Sigmoid colon (tissue), 7 donors: ENCODE data around the gene EDEM1. TPM values are rescaled to one million over a fixed set of nuclear protein-coding genes. Genes with fewer than 3 reads are reported as not detected.
"Not testable (repeated sequence)": the region's sequence is repeated elsewhere in the genome, so short reads cannot be mapped to it uniquely, and the experiment has no call there.

Experiments used
- DNase-seq: peaks from one replicate; pipeline ENCODE4 v3.0.0-alpha.2; 2019
- H3K27ac ChIP-seq, 4 donors: fragments of 200-600 bp; sonication (generic); one replicate each; pipeline ENCODE4 v1.5.1; 2016 to 2019; ENCODE audit warnings: mild to moderate bottlenecking in 1 of 4
- H3K27me3 ChIP-seq, 3 donors: fragments of 200-600 bp; sonication (generic); one replicate each; pipeline ENCODE4 v1.5.1; 2019; ENCODE audit warnings: mild to moderate bottlenecking in 1 of 3
- H3K36me3 ChIP-seq, 4 donors: fragments of 200-600 bp; sonication (generic); one replicate each; pipeline ENCODE4 v1.5.1; 2016 to 2019
- H3K4me1 ChIP-seq, 4 donors: fragments of 200-600 bp; sonication (generic); one replicate each; pipeline ENCODE4 v1.5.1; 2017 to 2019
- H3K4me3 ChIP-seq, 4 donors: fragments of 200-600 bp; sonication (generic); one replicate each; pipeline ENCODE4 v1.5.1; 2017 to 2019; ENCODE audit warnings: mild to moderate bottlenecking in 2 of 4, moderate library complexity in 1 of 4
- H3K9me3 ChIP-seq, 4 donors: fragments of 200-600 bp in 3 of 4; sonication (generic) in 3 of 4; one replicate each; pipeline versions ENCODE4 v1.5.1 to v1.6.1; 2013 to 2019
- CTCF ChIP-seq, 4 experiments: fragments of 450-650 bp in 3 of 4; fragments of 200-600 bp in 1 of 4; IDR thresholded peaks; one replicate each; pipeline ENCODE4 v1.5.1; 2016 to 2019; ENCODE audit warnings: antibody characterized with exemption in 4 of 4, mild to moderate bottlenecking in 3 of 4, moderate library complexity in 2 of 4
- EP300 ChIP-seq, 4 donors: sonication (generic); formaldehyde crosslinking; IDR thresholded peaks; one replicate each; pipeline ENCODE4 v1.6.1; 2017; ENCODE audit warnings: antibody characterized with exemption in 4 of 4
- POLR2A ChIP-seq, 2 donors: fragments of 450-650 bp; IDR thresholded peaks; one replicate each; pipeline ENCODE4 v1.6.1; 2016; ENCODE audit warnings: antibody characterized with exemption in 2 of 2, mild to moderate bottlenecking in 2 of 2, moderate library complexity in 2 of 2
- POLR2AphosphoS5 ChIP-seq, 4 donors: sonication (generic); formaldehyde crosslinking; IDR thresholded peaks; one replicate each; pipeline ENCODE4 v1.6.1; 2017; ENCODE audit warnings: antibody characterized with exemption in 4 of 4
- WGBS, 2 donors: extraction: QIAGEN DNeasy Blood & Tissue Kit; methylation state at CpG; one replicate each; pipeline ENCODE4 v1.1.7; 2013; 5-methylcytosine and 5-hydroxymethylcytosine counted together
- intact Hi-C: fragments of 100-400 bp; cut with DNase I; formaldehyde crosslinking; loops from one replicate; pipeline ENCODE4 v1.15.1; 2023
- polyA plus RNA-seq, 3 donors: library from polyadenylated mRNA; stranded (reverse); fragments of 200-250 nt; gene quantifications; one replicate each; pipeline ENCODE4 v1.2.3, GENCODE V29; 2013
- total RNA-seq, 4 donors: library from RNA; depleted of rRNA; stranded (reverse); fragments of >200 nt; gene quantifications; one replicate each; pipeline ENCODE4 v1.1.0, GENCODE V29; 2016
- donor health status: healthy with polysubstance abuse.
- donor health status: Bipolar disorder and iron deficiency.
- donor health status: healthy.

Gene EDEM1
- total and polyA plus RNA-seq, 7 donors: 3.6 to 23.8 (median 18.1) TPM

DNA sequence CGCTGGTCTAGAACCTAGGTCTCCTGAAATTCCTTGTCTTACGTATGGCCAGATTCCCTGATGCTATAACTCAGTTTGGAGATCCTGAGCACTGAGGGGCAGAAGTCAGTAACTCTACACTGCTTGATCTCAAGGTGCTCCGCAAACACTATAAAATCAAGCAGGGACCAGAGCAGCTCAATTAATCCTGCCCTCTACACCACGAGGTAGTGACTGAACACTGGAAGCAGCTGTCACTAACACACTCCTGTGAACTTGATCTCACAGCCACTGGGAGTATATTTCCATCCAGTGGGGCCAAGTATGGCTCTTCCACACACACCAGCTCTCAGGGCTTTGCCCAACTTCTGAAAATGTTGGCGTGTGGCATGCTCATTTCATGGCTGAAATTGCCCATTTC, 51.0 kb downstream of the EDEM1 start:
- no peaks in the 10 kb centered on the region for H3K9me3 ChIP-seq
- no peak for TF ChIP-seq POLR2A (IDR thresholded peaks at IDR 0.05)
- no peak for TF ChIP-seq POLR2AphosphoS5 (IDR thresholded peaks at IDR 0.05)
- no peak for TF ChIP-seq EP300 (IDR thresholded peaks at IDR 0.05)
- no peak for TF ChIP-seq CTCF (IDR thresholded peaks at IDR 0.05)
- WGBS, 2 donors: 64 to 72% methylated on average over 5 of the region's 5 CpGs
- intact Hi-C loops: no loop called here
- H3K36me3 ChIP-seq: no peaks in the 10 kb centered on the region
- H3K4me3 ChIP-seq: no peak overlapping the region
- no peaks in the 10 kb centered on the region for H3K27me3 ChIP-seq
- no peaks in the 10 kb centered on the region for H3K4me1 ChIP-seq
- H3K27ac ChIP-seq: no peak overlapping the region
- no peak for DNase-seq

DNA sequence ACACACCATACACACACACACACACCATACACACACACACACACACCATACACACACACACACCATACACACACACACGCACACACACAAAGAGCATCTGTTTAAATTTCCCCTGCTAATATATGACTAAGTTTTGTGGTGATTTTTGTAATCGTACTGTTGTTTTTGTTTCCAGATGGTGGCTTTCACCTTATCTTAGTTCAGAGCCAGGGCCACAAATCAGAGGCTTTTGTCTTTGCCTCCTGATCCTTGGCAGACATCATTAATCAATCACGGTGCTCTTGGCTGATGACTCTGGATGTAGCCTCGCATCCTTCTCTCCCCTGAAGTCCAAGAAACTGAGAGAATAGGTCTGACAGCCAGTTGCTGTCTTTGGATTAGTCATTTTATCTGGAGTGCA, 52.1 kb downstream of the EDEM1 start:
- Histone ChIP-seq H3K9me3 (peaks cover 0 to 3% (median 1%) of the 10 kb centered on the region in 4 donors), H3K27me3 (no peaks in the 10 kb centered on the region), H3K4me3 (no peak overlapping the region), H3K36me3 (no peaks in the 10 kb centered on the region), H3K4me1 (no peaks in the 10 kb centered on the region), H3K27ac (no peak overlapping the region)
- TF ChIP-seq POLR2A (IDR thresholded peaks at IDR 0.05) (no peak), EP300 (IDR thresholded peaks at IDR 0.05) (no peak), POLR2AphosphoS5 (IDR thresholded peaks at IDR 0.05) (no peak), CTCF (IDR thresholded peaks at IDR 0.05) (no peak)
- intact Hi-C loops: no loop called here
- no peak for DNase-seq
- WGBS, 2 donors: 62 to 70% methylated on average over 4 of the region's 4 CpGs

DNA sequence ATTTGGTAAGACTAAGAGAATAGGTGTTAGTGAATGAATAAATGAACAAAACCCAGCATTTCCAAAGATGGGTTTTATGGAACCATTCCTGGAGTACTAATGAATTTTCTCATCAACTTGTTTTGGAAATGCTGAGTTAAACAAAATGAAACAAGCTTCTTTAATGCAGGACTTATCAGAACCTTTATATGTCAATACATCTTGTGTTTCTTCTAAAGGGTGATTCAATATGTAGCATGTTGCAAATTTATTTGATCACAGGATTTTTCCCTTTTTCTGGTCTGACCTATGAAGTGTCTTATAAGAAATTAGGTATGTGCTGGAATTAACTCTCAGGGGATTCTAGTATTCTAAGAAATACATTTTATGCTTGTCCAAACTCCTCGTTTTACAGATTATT, 53.2 kb downstream of the EDEM1 start:
- TF ChIP-seq CTCF (IDR thresholded peaks at IDR 0.05) (no peak), POLR2A (IDR thresholded peaks at IDR 0.05) (no peak), POLR2AphosphoS5 (IDR thresholded peaks at IDR 0.05) (no peak), EP300 (IDR thresholded peaks at IDR 0.05) (no peak)
- Histone ChIP-seq H3K9me3 (peaks cover 0 to 3% (median 1%) of the 10 kb centered on the region in 4 donors), H3K27me3 (no peaks in the 10 kb centered on the region), H3K4me3 (no peak overlapping the region), H3K27ac (no peak overlapping the region), H3K36me3 (no peaks in the 10 kb centered on the region), H3K4me1 (no peaks in the 10 kb centered on the region)
- intact Hi-C loops: no loop called here
- DNase-seq: no peak
- WGBS, 2 donors: 88 to 89% methylated on average over 1 of the region's 1 CpG

DNA sequence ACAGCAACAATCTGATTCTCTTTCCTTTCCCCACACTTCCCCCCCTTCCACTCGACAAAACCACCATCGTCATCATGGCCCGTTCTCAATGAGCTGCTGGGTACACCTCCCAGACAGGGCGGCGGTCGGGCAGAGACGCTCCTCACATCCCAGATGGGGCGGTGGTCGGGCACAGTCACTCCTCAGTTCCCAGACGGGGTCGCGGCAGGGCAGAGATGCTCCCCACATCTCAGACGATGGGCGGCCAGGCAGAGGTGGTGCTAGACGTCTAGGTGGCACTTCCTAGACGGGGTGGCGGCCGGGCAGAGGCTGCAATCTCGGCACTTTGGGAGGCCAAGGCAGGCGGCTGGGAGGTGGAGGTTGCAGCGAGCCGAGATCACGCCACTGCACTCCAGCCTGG, 55.3 kb downstream of the EDEM1 start:
- 90 to 93% methylated on average over 23 of the region's 23 CpGs for WGBS, 2 donors
- H3K9me3 ChIP-seq, H3K36me3 ChIP-seq, H3K27me3 ChIP-seq, DNase-seq, intact Hi-C loops, H3K4me3 ChIP-seq, H3K27ac ChIP-seq, H3K4me1 ChIP-seq: not testable (repeated sequence)

DNA sequence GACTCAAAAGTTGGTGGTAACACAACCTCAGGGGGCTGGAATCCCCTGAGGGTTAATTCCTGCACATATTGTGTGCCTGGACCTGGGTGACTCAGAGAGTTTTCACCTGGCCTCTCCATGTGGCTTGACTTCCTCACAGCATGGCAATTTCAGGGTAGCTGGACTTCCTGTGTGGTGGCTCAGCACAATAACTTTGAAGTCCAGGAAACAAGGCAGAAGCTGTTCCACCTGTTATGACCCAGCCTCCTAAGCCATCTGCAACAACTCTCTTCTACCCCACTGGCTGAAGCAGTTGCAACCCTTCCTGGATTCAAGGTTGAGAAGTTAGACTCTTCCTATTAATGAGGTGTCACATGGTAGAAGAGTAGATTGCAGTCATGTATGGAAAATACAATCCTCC, 58.4 kb downstream of the EDEM1 start:
- Histone ChIP-seq H3K27ac (no peak overlapping the region), H3K4me1 (no peaks in the 10 kb centered on the region), H3K9me3 (peaks cover 0 to 3% (median 1%) of the 10 kb centered on the region in 4 donors), H3K27me3 (no peaks in the 10 kb centered on the region), H3K36me3 (no peaks in the 10 kb centered on the region), H3K4me3 (no peak overlapping the region)
- no peak for TF ChIP-seq CTCF (IDR thresholded peaks at IDR 0.05)
- TF ChIP-seq POLR2A (IDR thresholded peaks at IDR 0.05): no peak
- TF ChIP-seq POLR2AphosphoS5 (IDR thresholded peaks at IDR 0.05): no peak
- no peak for TF ChIP-seq EP300 (IDR thresholded peaks at IDR 0.05)
- intact Hi-C loops: no loop called here
- no peak for DNase-seq
